SK-N-SH (cell line): ENCODE measurements around the gene ZBTB4. TPM values are rescaled to one million over a fixed set of nuclear protein-coding genes. Genes with fewer than 3 reads are reported as not detected.

Experiments
- CTCF ChIA-PET: fragments of 300-600, 350-600 bp; formaldehyde crosslinking; extraction: SDS; loops from one replicate; lab custom pipeline; 2021; lab: Yijun Ruan, JAX
- POLR2A ChIA-PET: fragments of 350-600 bp; sonication (Branson Sonifier 250); formaldehyde crosslinking; extraction: SDS; loops from one replicate; lab custom pipeline; 2020; ENCODE audit warnings: antibody characterized with exemption, inconsistent platforms; lab: Yijun Ruan, JAX
- DNase-seq: peaks from one replicate; pipeline ENCODE4 v3.0.0; 2012
- H2AFZ ChIP-seq: fragments of 200-600 bp; sonication (generic); 2 replicates; pipeline ENCODE4 v1.8.1; 2016; ENCODE audit warnings: antibody characterized with exemption, mild to moderate bottlenecking, low read depth
- H3F3A ChIP-seq: fragments of 200-600 bp; sonication (generic); replicated peaks from 2 replicates; pipeline ENCODE3; 2016; ENCODE audit warnings: antibody characterized with exemption, mild to moderate bottlenecking; ENCODE audit not compliant: insufficient read depth
- H3K27ac ChIP-seq, 2 experiments: fragments of 200-500 bp in 1 of 2; fragments of 200-600 bp in 1 of 2; sonication (Bioruptor generic) in 1 of 2; sonication (generic), shearing (Covaris generic) in 1 of 2; 2 replicates each; pipeline versions ENCODE4 v1.5.1 to v1.6.1; 2014 to 2016; ENCODE audit warnings: low read depth in 2 of 2, inconsistent platforms in 1 of 2, low read length in 1 of 2, mild to moderate bottlenecking in 1 of 2, mixed read lengths in 1 of 2
- H3K27me3 ChIP-seq: fragments of 200-600 bp; sonication (generic), shearing (Covaris generic); 2 replicates; pipeline ENCODE4 v1.6.1; 2016; ENCODE audit warnings: mixed run types; ENCODE audit not compliant: insufficient read depth
- H3K36me3 ChIP-seq, 2 experiments: fragments of 200-500 bp in 1 of 2; fragments of 200-600 bp in 1 of 2; sonication (Bioruptor generic) in 1 of 2; sonication (generic) in 1 of 2; replicated peaks in 1 of 2; 2 replicates each; pipeline versions ENCODE3 to v1.5.1; 2014 to 2016; ENCODE audit warnings: low read length in 1 of 2, mild to moderate bottlenecking in 1 of 2; ENCODE audit not compliant: insufficient read depth in 2 of 2, control insufficient read depth in 1 of 2
- H3K4me1 ChIP-seq, 2 experiments: fragments of 200-500 bp in 1 of 2; fragments of 200-600 bp in 1 of 2; sonication (Bioruptor generic) in 1 of 2; sonication (generic), shearing (Covaris generic) in 1 of 2; 2 replicates each; pipeline versions ENCODE4 v1.5.1 to v1.6.1; 2014 to 2016; ENCODE audit warnings: low read depth in 1 of 2, low read length in 1 of 2, mixed run types in 1 of 2; ENCODE audit not compliant: insufficient read depth in 2 of 2, control insufficient read depth in 1 of 2
- H3K4me2 ChIP-seq: fragments of 200-600 bp; sonication (generic), shearing (Covaris generic); 2 replicates; pipeline ENCODE4 v1.6.1; 2017; ENCODE audit warnings: mixed run types
- H3K4me3 ChIP-seq, 2 experiments: fragments of 200-500 bp in 1 of 2; fragments of 200-600 bp in 1 of 2; sonication (Bioruptor generic) in 1 of 2; sonication (generic), shearing (Covaris generic) in 1 of 2; 2 replicates each; pipeline versions ENCODE4 v1.5.1 to v1.8.1; 2014 to 2016; ENCODE audit warnings: low read depth in 2 of 2, inconsistent platforms in 1 of 2, low read length in 1 of 2, mild to moderate bottlenecking in 1 of 2, mixed read lengths in 1 of 2, moderate library complexity in 1 of 2
- H3K79me2 ChIP-seq: fragments of 200-600 bp; sonication (generic); 2 replicates; pipeline ENCODE4 v1.8.1; 2017; ENCODE audit warnings: mild to moderate bottlenecking; ENCODE audit not compliant: insufficient read depth
- H3K9ac ChIP-seq: fragments of 200-600 bp; sonication (generic); 2 replicates; pipeline ENCODE4 v1.6.1; 2017; ENCODE audit warnings: mixed run types
- H3K9me2 ChIP-seq: fragments of 200-600 bp; sonication (generic); 2 replicates; pipeline ENCODE4 v1.6.1; 2017; ENCODE audit warnings: mixed run types
- H3K9me3 ChIP-seq: fragments of 200-600 bp; sonication (generic); 2 replicates; pipeline ENCODE4 v1.6.1; 2017; ENCODE audit warnings: mixed run types, mild to moderate bottlenecking, moderate library complexity
- H4K20me1 ChIP-seq: fragments of 200-600 bp; sonication (generic); 2 replicates; pipeline ENCODE4 v1.6.1; 2017; ENCODE audit warnings: mild to moderate bottlenecking, mixed run types; ENCODE audit not compliant: insufficient read depth
- CHD2 ChIP-seq: fragments of 150-350 bp; IDR thresholded peaks from 2 replicates; pipeline ENCODE4 v1.6.1; 2018; ENCODE audit warnings: low read length; ENCODE audit not compliant: partially characterized antibody
- ELF1 ChIP-seq: IDR thresholded peaks from 2 replicates; pipeline ENCODE4 v1.4.0; 2012
- FOSL2 ChIP-seq: IDR thresholded peaks from 2 replicates; pipeline ENCODE4 v1.4.0; 2012; ENCODE audit warnings: low read depth, mild to moderate bottlenecking, moderate library complexity, borderline replicate concordance
- FOXJ3 ChIP-seq: sonication (generic); formaldehyde crosslinking; IDR thresholded peaks from 2 replicates; pipeline ENCODE4 v1.5.1; 2020; ENCODE audit warnings: mild to moderate bottlenecking, missing genetic modification reagents
- GABPA ChIP-seq: IDR thresholded peaks from 2 replicates; pipeline ENCODE4 v1.4.0; 2012; ENCODE audit warnings: low read depth, mild to moderate bottlenecking
- GATA2 ChIP-seq: sonication (generic); formaldehyde crosslinking; IDR thresholded peaks from 2 replicates; pipeline ENCODE4 v1.5.0; 2020; ENCODE audit warnings: mild to moderate bottlenecking, missing genetic modification reagents
- MXI1 ChIP-seq: IDR thresholded peaks from 2 replicates; pipeline ENCODE4 v1.6.1; 2012; ENCODE audit warnings: mild to moderate bottlenecking, low read depth, low read length, improper control_type of control experiment
- NRF1 ChIP-seq: IDR thresholded peaks from 2 replicates; pipeline ENCODE4 v1.6.1; 2012; ENCODE audit warnings: low read depth, mild to moderate bottlenecking, low read length
- RAD21 ChIP-seq: IDR thresholded peaks from 2 replicates; pipeline ENCODE4 v1.6.1; 2012; ENCODE audit warnings: mild to moderate bottlenecking, low read length
- RCOR1 ChIP-seq: fragments of 150-350 bp; IDR thresholded peaks from 2 replicates; pipeline ENCODE4 v1.6.1; 2017; ENCODE audit warnings: antibody characterized with exemption, low read length
- REST ChIP-seq: IDR thresholded peaks from 2 replicates; pipeline ENCODE4 v1.6.1; 2012; ENCODE audit warnings: mild to moderate bottlenecking, low read depth, low read length, moderate library complexity
- RFX5 ChIP-seq: IDR thresholded peaks from 2 replicates; pipeline ENCODE4 v1.6.1; 2012; ENCODE audit warnings: mild to moderate bottlenecking, improper control_type of control experiment, low read length
- RXRA ChIP-seq: IDR thresholded peaks from 2 replicates; pipeline ENCODE4 v1.4.0; 2012; ENCODE audit warnings: low read depth, mild to moderate bottlenecking, borderline replicate concordance
- SIN3A ChIP-seq: IDR thresholded peaks from 2 replicates; pipeline ENCODE4 v1.6.1; 2012; ENCODE audit warnings: low read depth, mild to moderate bottlenecking, low read length, moderate library complexity, borderline replicate concordance
- SMC3 ChIP-seq: IDR thresholded peaks from 2 replicates; pipeline ENCODE4 v1.6.1; 2012; ENCODE audit warnings: low read depth, low read length, improper control_type of control experiment
- TAF1 ChIP-seq: IDR thresholded peaks from 2 replicates; pipeline ENCODE4 v1.6.1; 2012; ENCODE audit warnings: low read depth, mild to moderate bottlenecking, low read length, moderate library complexity, borderline replicate concordance
- TEAD4 ChIP-seq: IDR thresholded peaks from 2 replicates; pipeline ENCODE4 v1.4.0; 2012; ENCODE audit warnings: mild to moderate bottlenecking, borderline replicate concordance; ENCODE audit not compliant: insufficient read depth
- WGBS: methylation state at CpG from one replicate; pipeline ENCODE4 v1.1.6; 2017; ENCODE audit warnings: low lambda C conversion rate; 5-methylcytosine and 5-hydroxymethylcytosine counted together
- polyA plus RNA-seq, 3 experiments: library from polyadenylated mRNA; depleted of rRNA; stranded (reverse); fragments of >200 nt; gene quantifications; 2 replicates each; pipeline ENCODE4 v1.2.3, GENCODE V29; 2012
- TF ChIP-seq, protein P1 (sequence below): IDR thresholded peaks from 2 replicates; pipeline ENCODE4 v1.4.0; 2012; ENCODE audit warnings: low read depth, borderline replicate concordance
- TF ChIP-seq, protein P2 (sequence below): IDR thresholded peaks from 2 replicates; pipeline ENCODE4 v1.4.0; 2012; ENCODE audit warnings: low read depth
- TF ChIP-seq, protein P3 (sequence below): fragments of 150-350 bp; IDR thresholded peaks from 2 replicates; pipeline ENCODE4 v1.6.1; 2016; ENCODE audit warnings: mild to moderate bottlenecking, low read depth, low read length

ZBTB4 gene
- polyA plus RNA-seq, 1 of the 3 experiments (the other 2 are of a cell fraction), result 12.8 TPM

- H3K4me2 ChIP-seq, result no peak overlapping the region
- no peaks in the 10 kb centered on the region for H3K4me1 ChIP-seq
- CTCF ChIA-PET, result interaction anchor here (0.9 to 1.4 kb wide), 5 partner anchors 9 to 201 kb away, joined by 3 to 5 read pairs (median 4); no protein-coding TSS in a partner anchor
- H3K27me3 ChIP-seq, result no peaks in the 10 kb centered on the region
- POLR2A ChIA-PET, result no interaction called here
- peaks cover 60% of the 10 kb centered on the region for H3K79me2 ChIP-seq
- H3K27ac ChIP-seq, result no peak overlapping the region
- no peak overlapping the region for H2AFZ ChIP-seq
- no peaks in the 10 kb centered on the region for H3F3A ChIP-seq
- 50% methylated on average over 2 of the region's 10 CpGs for WGBS
- no peak overlapping the region for H3K4me3 ChIP-seq
- H3K9me2 ChIP-seq, result no peaks in the 10 kb centered on the region
- no peak for DNase-seq
- no peaks in the 10 kb centered on the region for H3K9me3 ChIP-seq
- H3K9ac ChIP-seq, result no peak overlapping the region
- TF ChIP-seq MXI1 (no peak), GATA2 (CRISPR knock-in tag) (no peak), SIN3A (no peak), TEAD4 (no peak), CHD2 (no peak), SMC3 (no peak), GABPA (no peak), REST (no peak), FOXJ3 (no peak), RAD21 (no peak)
- TF ChIP-seq, protein P1, sequence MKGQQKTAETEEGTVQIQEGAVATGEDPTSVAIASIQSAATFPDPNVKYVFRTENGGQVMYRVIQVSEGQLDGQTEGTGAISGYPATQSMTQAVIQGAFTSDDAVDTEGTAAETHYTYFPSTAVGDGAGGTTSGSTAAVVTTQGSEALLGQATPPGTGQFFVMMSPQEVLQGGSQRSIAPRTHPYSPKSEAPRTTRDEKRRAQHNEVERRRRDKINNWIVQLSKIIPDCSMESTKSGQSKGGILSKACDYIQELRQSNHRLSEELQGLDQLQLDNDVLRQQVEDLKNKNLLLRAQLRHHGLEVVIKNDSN, result no peak
- H3K36me3 ChIP-seq, result peaks cover 44 to 62% of the 10 kb centered on the region in 2 experiments
- H4K20me1 ChIP-seq, result peaks cover 48% of the 10 kb centered on the region
These were observed 17.8 kb upstream of the ZBTB4 start for GRCh38 chr17:7497228-7497627.

- no peak for TF ChIP-seq MXI1
- no peak for TF ChIP-seq SMC3
- TF ChIP-seq SIN3A, result no peak
- TF ChIP-seq CHD2, result no peak
- TF ChIP-seq FOSL2, result no peak
- no peak for TF ChIP-seq NRF1
- no peak for TF ChIP-seq RXRA
- no peak for TF ChIP-seq RFX5
- TF ChIP-seq, protein P2, sequence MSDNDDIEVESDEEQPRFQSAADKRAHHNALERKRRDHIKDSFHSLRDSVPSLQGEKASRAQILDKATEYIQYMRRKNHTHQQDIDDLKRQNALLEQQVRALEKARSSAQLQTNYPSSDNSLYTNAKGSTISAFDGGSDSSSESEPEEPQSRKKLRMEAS, result no peak
- no peak for TF ChIP-seq TAF1
- TF ChIP-seq TEAD4, result no peak
- TF ChIP-seq RCOR1, result no peak
- TF ChIP-seq, protein P3, sequence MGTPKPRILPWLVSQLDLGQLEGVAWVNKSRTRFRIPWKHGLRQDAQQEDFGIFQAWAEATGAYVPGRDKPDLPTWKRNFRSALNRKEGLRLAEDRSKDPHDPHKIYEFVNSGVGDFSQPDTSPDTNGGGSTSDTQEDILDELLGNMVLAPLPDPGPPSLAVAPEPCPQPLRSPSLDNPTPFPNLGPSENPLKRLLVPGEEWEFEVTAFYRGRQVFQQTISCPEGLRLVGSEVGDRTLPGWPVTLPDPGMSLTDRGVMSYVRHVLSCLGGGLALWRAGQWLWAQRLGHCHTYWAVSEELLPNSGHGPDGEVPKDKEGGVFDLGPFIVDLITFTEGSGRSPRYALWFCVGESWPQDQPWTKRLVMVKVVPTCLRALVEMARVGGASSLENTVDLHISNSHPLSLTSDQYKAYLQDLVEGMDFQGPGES, result no peak
- TF ChIP-seq ELF1, result no peak
- H3K4me1 ChIP-seq, result no peaks in the 10 kb centered on the region
- DNase-seq, result no peak
- peaks cover 54% of the 10 kb centered on the region for H4K20me1 ChIP-seq
- H3K4me3 ChIP-seq, result no peak overlapping the region
- no peak overlapping the region for H2AFZ ChIP-seq
- H3F3A ChIP-seq, result no peaks in the 10 kb centered on the region
- no peak overlapping the region for H3K27ac ChIP-seq
- H3K36me3 ChIP-seq, result peaks cover 44 to 56% of the 10 kb centered on the region in 2 experiments
- H3K79me2 ChIP-seq, result peaks cover 66% of the 10 kb centered on the region
- CTCF ChIA-PET, result interaction anchor here (0.9 to 2.5 kb wide), 6 partner anchors 9 to 200 kb away, joined by 3 to 8 read pairs (median 4); no protein-coding TSS in a partner anchor
- H3K9me3 ChIP-seq, result no peaks in the 10 kb centered on the region
- H3K9me2 ChIP-seq, result no peaks in the 10 kb centered on the region
- H3K4me2 ChIP-seq, result no peak overlapping the region
- 98% methylated on average over 18 of the region's 20 CpGs for whole genome bisulfite sequencing
- H3K27me3 ChIP-seq, result no peaks in the 10 kb centered on the region
- POLR2A ChIA-PET, result no interaction called here
- no peak overlapping the region for H3K9ac ChIP-seq
These were observed 17.2 kb upstream of the ZBTB4 start for GRCh38 chr17:7496470-7497183.
